HG03575 (cell line): ENCODE measurements around the gene GLIS1.

ENCODE experiments used
- ATAC-seq: cut with Tn5 transposase; IDR thresholded peaks from one replicate; pipeline ENCODE4 v1.9.1; 2021; ENCODE audit not compliant: unreplicated experiment, insufficient number of reproducible peaks, low FRiP score; ENCODE audit errors: extremely low read depth

GLIS1 gene

GRCh38 chr1:53478502-53478818 lies 260.5 kb downstream of the GLIS1 start:
- no peak for ATAC-seq

DNA sequence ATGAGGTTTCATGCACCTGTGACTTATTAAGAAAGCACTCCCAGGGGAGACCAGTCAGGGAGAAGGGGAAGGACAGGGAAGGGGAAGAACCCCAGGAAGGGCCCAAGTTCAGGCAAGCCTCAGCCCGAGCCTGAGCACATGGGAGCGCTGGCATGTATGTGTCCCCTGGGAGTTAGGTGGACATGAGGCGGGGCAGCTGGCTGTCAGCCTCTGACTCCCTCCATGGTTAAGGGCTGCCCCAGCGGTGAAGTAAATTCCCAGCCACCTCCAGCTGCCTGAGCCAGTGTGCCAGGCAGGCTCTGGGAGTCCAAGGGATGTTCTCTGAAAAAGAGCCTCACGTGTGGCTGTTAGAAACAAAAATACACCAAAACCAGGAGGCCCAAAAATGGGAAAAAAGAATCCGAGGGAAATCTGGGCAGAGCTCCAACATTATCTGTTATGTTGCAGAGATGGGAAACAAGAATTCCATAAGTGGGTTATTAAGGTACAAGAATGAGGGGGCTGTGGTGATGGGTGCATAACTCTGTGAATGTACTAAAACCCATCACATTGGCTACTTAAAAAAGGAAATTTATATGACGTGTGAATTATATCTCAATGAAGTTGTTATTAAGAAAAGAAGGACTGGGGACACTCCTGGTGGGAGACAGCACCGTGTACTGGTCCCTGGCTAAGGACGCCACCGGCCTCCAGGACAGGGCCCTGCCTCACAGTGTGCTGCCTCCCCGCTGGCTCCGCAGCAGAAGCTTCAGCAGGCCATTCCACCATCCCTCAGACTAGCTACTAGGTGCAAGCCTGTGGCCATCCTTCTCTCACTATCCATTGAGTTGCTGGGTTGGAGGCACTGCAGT lies 261.1 kb downstream of the GLIS1 start:
- no peak for ATAC-seq

DNA sequence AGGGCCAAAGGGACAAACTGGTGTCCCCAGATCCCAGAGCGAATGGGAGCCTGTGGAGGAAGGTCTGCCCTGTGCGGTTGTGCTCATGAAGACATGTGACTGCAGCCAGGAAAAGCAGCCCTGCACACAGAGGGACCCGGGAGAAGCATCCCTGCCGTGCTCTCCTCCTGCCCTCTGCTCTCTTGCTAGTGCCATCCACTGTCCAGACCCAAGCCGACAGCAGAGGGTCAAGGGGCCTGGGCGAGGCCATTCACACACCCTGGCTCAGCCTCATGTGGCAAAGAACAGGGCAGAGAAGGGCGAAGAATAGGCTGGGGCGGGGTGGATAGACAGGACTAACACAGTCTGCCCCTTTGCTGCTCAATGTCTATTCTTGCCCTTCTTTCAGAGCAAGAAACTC lies 262.4 kb downstream of the GLIS1 start:
- ATAC-seq, result no peak

GRCh38 chr1:53475664-53476063 lies 263.3 kb downstream of the GLIS1 start:
- ATAC-seq, result no peak

DNA sequence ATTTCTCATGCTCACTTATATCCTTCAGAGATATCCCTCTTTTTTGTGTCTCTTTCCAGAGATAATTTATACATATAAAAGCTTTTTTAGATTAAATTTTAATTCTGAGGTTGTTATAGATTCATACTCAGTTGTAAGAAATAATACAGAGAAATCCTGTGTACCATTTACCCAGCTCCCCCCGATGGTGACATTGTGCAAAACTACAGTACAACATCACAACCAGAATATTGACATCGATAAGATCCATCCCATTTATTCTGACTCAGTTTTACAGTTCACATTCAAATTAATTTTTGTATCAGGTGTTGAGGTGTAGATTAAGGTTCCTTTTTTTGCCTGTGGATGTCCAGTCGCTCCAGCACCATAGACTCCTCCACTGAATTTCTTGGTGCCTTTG lies 265.5 kb downstream of the GLIS1 start:
- ATAC-seq, result no peak

- no peak for ATAC-seq
These were observed 268.0 kb downstream of the GLIS1 start for GRCh38 chr1:53471000-53471399.

- no peak for ATAC-seq
These were observed 268.4 kb downstream of the GLIS1 start for GRCh38 chr1:53470584-53470983.

DNA sequence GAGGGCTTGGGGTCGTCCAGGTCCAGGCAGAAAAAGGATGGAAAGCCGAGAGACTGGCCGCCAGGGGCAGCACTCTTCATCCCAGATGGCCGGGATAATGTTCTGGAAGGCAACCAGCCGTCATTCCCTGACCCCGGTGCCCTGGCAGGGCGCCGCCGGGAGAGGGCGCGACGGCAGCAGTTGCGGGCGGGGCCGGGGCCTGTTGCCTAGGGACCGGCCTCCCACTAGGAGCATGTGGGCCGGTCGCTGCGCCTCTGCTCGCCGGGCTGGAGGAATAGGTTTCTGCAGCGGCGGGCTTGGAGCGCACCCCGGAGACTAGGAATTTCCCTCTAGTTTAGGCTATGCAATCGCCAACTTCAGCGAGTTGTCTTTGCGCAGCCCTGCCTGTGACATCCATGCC lies 268.8 kb downstream of the GLIS1 start:
- no peak for ATAC-seq

DNA sequence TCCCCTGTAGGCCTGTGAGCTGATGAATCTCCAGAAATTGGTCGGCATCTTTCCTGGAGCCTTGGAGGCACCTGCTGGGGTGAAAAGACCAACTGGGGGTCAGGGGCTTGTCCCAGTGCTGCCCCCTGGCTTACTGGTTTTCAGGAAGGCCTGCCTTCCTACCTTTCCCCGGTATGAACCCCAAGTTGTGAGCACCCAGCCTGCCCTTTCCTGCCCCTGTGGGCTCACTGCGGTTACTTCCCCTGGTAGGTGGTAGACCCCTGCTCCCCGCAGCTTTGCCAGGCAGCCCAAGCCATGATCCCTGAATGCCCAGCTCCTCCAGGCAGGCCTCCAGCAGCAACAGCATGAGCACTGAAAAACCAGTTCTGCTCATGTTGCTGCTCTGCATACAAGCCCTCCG lies 269.6 kb downstream of the GLIS1 start:
- no peak for ATAC-seq

- no peak for ATAC-seq
These were observed 270.6 kb downstream of the GLIS1 start for GRCh38 chr1:53468374-53468773.

DNA sequence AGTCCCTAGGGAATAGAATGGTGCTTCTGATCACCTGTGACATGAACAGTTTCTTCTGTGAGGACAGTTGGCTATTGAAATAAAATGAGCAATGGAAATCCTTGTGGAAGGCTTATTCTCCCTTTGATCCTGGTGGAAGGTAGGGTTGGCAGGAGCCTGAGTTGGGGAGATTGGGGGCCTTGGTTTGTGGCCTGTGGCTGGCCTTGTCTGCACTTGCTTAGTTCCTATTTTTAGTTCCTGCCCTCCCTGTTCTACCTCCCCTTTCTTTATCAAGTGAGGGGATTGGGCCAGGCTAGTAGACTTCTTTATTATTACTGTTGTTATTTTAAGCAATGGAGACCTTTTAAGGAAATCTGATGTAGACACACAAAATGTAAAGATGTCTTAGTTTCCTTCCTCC lies 271.6 kb downstream of the GLIS1 start:
- no peak for ATAC-seq

- no peak for ATAC-seq
These were observed 273.7 kb downstream of the GLIS1 start for GRCh38 chr1:53465023-53465957.

- ATAC-seq, result no peak
These were observed 274.7 kb downstream of the GLIS1 start for GRCh38 chr1:53463961-53464899.

- no peak for ATAC-seq
These were observed 276.0 kb downstream of the GLIS1 start for GRCh38 chr1:53462769-53463501.

DNA sequence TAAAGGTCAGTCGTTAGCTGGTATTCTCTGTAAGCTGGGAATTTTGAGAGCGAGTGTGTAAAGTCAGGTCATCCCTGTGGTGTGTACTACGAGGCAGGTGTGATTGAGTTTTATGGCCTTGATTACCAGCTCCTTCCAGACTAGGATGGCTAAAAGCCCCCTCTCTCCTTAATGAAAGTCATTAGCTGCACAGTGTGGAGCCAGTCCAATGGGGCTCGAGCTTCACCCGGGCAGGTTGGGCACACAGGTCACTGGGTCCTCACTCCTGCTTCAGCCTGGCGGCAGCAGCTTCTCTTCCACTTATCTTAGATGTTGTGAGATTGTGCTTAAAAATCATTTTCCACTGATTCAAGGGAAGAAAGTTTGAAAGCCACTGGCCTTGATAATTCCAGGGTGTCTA lies 276.8 kb downstream of the GLIS1 start:
- no peak for ATAC-seq

DNA sequence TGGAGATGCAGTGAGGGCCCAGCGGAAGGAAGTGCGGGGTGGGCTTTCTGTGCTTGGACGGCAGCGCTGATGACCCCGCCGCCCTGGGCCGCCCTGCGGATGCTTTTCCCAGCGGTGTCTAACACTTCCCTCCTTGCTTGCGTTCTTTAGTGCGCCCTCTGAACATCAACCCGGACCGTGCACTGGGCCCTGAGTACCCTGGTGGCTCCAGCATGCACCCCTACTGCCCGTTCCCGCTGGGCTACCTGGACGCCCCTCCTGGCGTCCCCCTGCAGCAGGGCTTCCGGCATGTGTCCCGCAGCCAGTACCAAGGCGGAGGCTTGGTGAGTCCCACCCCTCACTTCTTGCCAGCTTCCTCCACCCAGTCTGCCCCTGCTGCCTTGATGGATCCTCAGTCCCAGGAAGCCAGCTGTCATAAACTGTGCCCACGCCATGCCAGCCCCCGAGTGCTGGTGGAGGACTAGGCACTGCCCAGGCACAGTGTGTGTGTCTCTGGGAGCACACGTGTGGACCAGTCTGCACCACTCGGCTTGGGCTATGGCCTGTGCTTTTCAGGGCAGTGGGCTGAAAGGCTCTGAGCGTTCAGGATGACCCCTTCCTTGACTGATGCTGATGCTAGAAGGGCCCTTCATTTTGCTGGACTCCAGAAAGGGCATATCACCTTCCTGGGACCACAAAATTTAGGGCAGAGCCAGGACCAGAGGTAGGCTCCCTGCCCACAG lies 277.5 kb downstream of the GLIS1 start:
- ATAC-seq, result no peak

DNA sequence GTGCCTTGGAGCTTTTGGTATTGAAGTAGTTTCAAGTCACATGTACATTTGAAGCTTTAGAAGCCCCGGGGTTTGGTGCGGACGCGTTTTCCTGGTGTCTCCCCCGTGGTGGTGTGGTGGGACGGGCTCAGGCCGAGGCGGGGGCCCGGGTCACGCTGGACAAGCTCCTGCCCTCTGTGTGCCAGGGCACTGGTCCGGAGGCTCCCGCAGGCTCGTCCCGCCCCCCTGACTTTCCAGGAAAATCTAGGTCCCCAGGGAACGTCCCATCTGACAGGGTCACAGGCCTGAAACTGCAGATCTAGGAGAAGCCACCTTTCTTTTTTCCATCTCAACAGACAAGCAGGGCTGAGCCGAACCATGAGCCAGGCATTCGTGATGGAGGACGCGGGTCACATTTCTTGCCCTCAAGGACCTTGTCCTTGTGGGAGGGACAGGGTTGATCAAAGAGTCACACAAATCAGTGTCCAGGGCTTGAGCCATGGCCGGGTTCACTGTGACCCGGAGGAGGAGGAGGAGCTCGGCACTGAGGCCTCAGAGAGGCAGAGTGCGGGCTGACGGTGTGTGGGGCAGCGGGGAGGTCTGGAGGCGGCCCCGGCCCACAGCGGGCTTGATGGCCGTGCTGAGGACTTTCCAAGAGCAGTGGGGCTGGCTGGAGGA lies 278.2 kb downstream of the GLIS1 start:
- no peak for ATAC-seq
